ENCODE measurements around the gene C5orf22.
"Not testable (repeated sequence)": the region's sequence is repeated elsewhere in the genome, so short reads cannot be mapped to it uniquely, and the experiment has no call there.

C5orf22 gene

DNA sequence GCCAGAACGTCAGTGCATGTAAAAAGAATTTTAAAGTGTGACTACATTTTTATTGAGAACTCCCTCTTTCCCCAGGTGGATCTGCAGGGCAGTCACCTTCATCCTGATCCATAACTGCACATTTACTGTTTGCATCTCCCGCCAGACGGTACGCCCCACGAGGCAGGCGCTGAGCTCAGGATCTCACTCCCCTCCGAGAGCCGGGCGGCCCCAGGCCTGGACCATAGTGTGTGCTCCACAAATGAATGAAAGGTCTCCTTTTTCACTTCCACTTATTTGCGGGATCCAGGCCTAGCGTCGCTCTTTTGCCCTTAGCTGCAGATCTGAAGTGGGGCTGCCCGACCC is 586 bp upstream of the C5orf22 start:
- Mint-ChIP-seq H3K27ac (peak overlapping the region; percentile 98), H3K4me3 (peak overlapping the region; percentile 94), H3K9me3 (no peaks in the 10 kb centered on the region), H3K36me3 (ENCODE audit: low read depth) (peaks cover 97% of the 10 kb centered on the region), H3K27me3 (no peaks in the 10 kb centered on the region), H3K4me1 (ENCODE audit: low read depth) (peaks cover 52% of the 10 kb centered on the region)
- DNase-seq: no peak

DNA sequence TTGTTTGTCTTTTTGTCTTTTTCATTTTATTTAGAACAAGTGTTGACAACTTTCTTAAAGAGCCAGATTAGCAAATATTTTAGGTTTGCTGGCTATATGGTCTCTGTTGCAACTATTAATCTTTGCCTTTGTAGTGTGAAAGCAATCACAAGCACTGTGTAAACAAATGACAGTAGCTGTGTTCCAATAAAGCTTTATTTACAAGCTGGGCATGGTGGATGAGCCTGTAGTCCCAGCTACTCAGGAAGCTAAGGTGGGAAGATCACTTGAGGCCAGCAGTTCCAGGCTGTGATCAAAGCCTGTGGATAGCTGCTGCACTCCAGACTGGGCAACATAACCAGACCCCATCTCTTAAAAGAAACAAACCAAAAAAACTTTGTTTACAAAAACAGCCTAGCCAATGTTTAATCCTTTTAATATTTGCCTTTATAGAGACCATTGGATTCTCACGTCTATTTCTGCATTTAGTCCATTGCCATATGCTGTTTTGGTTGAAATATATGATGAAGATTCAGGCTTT is 2.5 kb downstream of the C5orf22 start:
- H3K36me3 Mint-ChIP-seq (ENCODE audit: low read depth): peaks cover 92% of the 10 kb centered on the region
- peak overlapping the region; percentile 69 for H3K27ac Mint-ChIP-seq
- H3K4me1 Mint-ChIP-seq (ENCODE audit: low read depth): peaks cover 54% of the 10 kb centered on the region
- no peaks in the 10 kb centered on the region for H3K27me3 Mint-ChIP-seq
- no peak for DNase-seq
- H3K9me3 Mint-ChIP-seq: no peaks in the 10 kb centered on the region
- peak overlapping the region; percentile 94 for H3K4me3 Mint-ChIP-seq

DNA sequence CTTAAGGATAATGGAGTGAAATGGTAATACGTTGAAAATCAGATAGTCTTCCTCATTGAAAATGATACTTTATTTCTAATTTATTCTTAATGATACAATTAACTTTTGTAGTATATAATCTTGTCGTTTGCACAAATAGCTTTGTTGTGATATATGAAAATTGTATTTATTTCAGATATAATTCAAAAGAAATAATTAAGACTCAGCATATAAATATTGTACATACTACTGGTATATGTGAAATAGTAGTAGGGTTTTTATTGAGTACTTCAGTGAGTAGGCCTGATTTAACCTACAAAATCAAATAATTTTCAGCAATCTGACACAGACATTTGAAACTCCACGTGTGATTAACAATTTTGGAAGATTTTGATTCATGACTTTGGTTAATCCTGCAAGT is 4.8 kb downstream of the C5orf22 start:
- Mint-ChIP-seq H3K27ac (no peak overlapping the region), H3K27me3 (no peaks in the 10 kb centered on the region), H3K4me3 (no peak overlapping the region), H3K4me1 (ENCODE audit: low read depth) (peaks cover 41% of the 10 kb centered on the region), H3K9me3 (no peaks in the 10 kb centered on the region), H3K36me3 (ENCODE audit: low read depth) (peaks cover 91% of the 10 kb centered on the region)
- DNase-seq: no peak

DNA sequence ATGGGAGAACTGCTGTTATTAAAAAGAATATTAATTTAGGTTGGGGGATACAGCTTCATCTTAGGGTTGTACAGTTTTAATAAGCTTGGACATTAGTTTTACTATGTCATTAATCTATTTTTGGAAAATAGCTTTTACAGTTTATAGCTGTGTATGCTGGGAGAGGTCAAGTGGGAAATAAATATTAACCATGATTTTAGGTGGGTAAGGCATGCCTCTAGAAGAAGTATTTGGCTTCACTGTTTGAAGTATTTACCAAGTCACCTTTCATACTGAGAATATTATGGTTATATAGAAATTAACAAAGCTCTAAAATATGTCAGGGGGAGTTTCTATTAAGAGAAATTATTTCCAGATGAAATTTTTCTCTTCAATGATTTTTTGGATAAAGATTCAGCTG is 5.2 kb downstream of the C5orf22 start:
- no peak for DNase-seq
- H3K4me1 Mint-ChIP-seq (ENCODE audit: low read depth): peaks cover 41% of the 10 kb centered on the region
- H3K4me3 Mint-ChIP-seq: no peak overlapping the region
- no peaks in the 10 kb centered on the region for H3K27me3 Mint-ChIP-seq
- peaks cover 91% of the 10 kb centered on the region for H3K36me3 Mint-ChIP-seq (ENCODE audit: low read depth)
- no peak overlapping the region for H3K27ac Mint-ChIP-seq
- no peaks in the 10 kb centered on the region for H3K9me3 Mint-ChIP-seq

DNA sequence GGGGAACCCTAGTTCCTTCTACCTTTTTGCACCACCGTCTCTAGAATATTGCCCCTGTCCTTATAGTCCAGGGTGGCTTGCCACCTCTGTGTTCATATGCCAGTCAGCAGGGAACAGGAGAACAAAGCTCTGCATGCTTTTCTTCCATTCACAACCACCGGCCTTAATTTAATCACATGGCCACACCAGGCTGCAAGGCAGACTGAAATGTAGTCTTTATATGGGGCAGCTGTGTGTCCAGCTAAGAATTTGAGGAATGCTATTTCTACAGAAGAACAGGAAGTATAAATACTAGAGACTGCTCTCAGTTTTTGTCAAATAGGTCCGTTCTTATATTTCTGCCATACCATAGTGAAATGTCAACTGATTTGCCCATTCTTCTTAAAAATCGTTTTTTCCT is 5.8 kb downstream of the C5orf22 start:
- Mint-ChIP-seq H3K36me3 (ENCODE audit: low read depth) (peaks cover 91% of the 10 kb centered on the region), H3K27me3 (no peaks in the 10 kb centered on the region), H3K27ac (peak overlapping the region; percentile 45), H3K4me3 (no peak overlapping the region), H3K4me1 (ENCODE audit: low read depth) (peaks cover 41% of the 10 kb centered on the region), H3K9me3 (no peaks in the 10 kb centered on the region)
- DNase-seq: no peak

DNA sequence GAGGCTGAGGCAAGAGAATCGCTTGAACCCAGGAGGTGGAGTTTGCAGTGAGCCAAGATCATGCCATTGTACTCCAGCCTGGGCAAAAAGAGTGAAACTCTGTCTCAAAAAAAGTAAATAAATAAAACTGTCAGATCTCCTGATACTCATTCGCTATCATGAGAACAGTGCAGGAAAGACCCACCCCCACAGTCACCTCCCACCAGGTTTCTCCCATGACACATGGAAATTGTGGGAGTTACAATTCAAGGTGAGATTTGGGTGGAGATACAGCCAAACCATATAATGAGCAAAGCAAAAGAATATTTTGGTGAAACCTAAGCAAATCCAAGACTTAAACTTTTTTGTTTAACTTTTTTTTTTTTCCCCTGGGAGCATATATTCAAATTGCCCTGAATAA is 17.0 kb downstream of the C5orf22 start:
- H3K9me3 Mint-ChIP-seq, H3K4me3 Mint-ChIP-seq, H3K27me3 Mint-ChIP-seq, DNase-seq: not testable (repeated sequence)
- H3K36me3 Mint-ChIP-seq (ENCODE audit: low read depth): peaks cover 91% of the 10 kb centered on the region
- peak overlapping the region; percentile 56 for H3K27ac Mint-ChIP-seq
- peaks cover 15% of the 10 kb centered on the region for H3K4me1 Mint-ChIP-seq (ENCODE audit: low read depth)

DNA sequence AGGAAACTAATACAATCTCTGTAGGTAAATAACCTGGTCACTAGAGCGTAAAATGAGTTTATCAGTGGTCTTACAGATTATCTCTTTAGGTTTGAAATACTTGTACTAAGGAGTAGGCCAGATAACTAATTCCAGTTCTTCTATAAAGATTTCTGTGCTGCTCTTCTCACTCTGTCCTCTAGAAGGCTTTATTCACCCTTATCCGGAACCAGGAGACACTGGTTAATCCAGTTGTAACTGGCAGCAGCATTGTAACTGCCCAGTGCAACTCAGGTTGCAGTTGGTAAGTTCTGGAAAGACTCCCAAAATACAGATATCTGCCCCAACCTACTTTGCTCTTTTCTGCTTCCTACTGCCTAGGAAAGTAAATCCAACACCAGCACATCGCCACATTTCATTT is 19.8 kb downstream of the C5orf22 start:
- Mint-ChIP-seq H3K4me1 (ENCODE audit: low read depth) (peaks cover 25% of the 10 kb centered on the region), H3K9me3 (no peaks in the 10 kb centered on the region), H3K27me3 (no peaks in the 10 kb centered on the region), H3K27ac (peak overlapping the region; percentile 15), H3K36me3 (ENCODE audit: low read depth) (peaks cover 89% of the 10 kb centered on the region), H3K4me3 (no peak overlapping the region)
- DNase-seq: no peak

DNA sequence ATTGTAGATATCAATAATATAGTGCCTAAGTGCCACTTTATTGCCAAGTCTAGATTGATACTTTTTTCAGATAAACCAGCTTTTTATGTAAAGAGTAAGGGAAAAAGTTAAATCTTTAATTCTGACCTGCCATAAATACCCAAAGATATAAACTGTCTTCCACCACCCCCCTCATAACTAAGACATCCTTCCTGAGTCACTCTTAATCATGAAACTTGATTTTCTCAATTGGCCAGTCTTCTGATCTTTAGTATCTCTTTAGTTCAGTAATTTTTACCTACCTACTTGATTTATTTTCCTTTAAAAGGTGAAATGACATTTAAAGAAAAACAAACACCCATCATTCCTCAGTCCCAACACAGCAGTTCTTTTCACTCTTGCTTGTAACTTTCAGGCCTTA is 21.8 kb downstream of the C5orf22 start:
- peaks cover 27% of the 10 kb centered on the region for H3K4me1 Mint-ChIP-seq (ENCODE audit: low read depth)
- no peak for DNase-seq
- H3K27ac Mint-ChIP-seq: peak overlapping the region; percentile 27
- no peak overlapping the region for H3K4me3 Mint-ChIP-seq
- H3K9me3 Mint-ChIP-seq: no peaks in the 10 kb centered on the region
- H3K27me3 Mint-ChIP-seq: no peaks in the 10 kb centered on the region
- H3K36me3 Mint-ChIP-seq (ENCODE audit: low read depth): peaks cover 84% of the 10 kb centered on the region

DNA sequence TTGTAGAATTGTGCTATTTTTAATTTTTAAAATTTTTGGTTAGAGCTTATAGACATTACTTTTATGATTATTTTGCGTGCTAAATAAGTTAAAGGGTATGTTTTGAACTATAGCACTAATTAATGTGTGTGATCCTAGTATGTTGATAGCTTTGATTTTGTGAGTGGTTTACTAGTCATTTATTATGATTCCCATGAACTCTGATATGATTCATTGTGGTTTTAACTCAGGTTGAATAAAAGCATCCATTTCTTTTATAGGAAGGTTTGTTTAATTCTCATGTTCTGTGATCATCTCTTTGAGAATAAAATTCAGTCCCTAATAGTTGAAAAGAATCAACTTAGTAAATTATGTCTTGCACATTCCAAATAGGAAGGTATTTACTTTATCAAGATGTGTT is 22.5 kb downstream of the C5orf22 start:
- no peaks in the 10 kb centered on the region for H3K27me3 Mint-ChIP-seq
- H3K36me3 Mint-ChIP-seq (ENCODE audit: low read depth): peaks cover 78% of the 10 kb centered on the region
- peaks cover 25% of the 10 kb centered on the region for H3K4me1 Mint-ChIP-seq (ENCODE audit: low read depth)
- H3K27ac Mint-ChIP-seq: peak overlapping the region; percentile 72
- H3K4me3 Mint-ChIP-seq: no peak overlapping the region
- no peaks in the 10 kb centered on the region for H3K9me3 Mint-ChIP-seq
- no peak for DNase-seq

DNA sequence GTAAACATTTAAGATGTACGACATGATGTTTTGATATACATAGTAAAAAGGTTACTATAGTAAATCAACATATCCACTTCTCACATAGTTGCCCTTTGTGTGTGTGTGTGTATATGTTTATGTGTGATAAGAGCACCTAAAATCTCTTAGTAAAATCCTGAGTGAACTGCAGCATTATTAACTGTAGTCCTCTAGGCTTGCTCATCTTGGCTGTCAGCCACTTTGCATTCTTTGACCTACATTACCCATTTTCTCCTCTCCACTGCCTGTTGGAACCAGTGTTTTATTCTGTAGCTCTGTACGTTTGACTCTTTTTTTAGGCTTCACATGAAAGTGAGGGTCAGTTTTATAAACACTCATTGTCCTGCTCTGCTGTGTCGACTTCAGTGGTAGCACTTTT is 24.4 kb downstream of the C5orf22 start:
- H3K27me3 Mint-ChIP-seq: no peaks in the 10 kb centered on the region
- H3K4me1 Mint-ChIP-seq (ENCODE audit: low read depth): peaks cover 25% of the 10 kb centered on the region
- H3K4me3 Mint-ChIP-seq: no peak overlapping the region
- H3K9me3 Mint-ChIP-seq: no peaks in the 10 kb centered on the region
- peaks cover 64% of the 10 kb centered on the region for H3K36me3 Mint-ChIP-seq (ENCODE audit: low read depth)
- H3K27ac Mint-ChIP-seq: no peak overlapping the region
- DNase-seq: no peak

DNA sequence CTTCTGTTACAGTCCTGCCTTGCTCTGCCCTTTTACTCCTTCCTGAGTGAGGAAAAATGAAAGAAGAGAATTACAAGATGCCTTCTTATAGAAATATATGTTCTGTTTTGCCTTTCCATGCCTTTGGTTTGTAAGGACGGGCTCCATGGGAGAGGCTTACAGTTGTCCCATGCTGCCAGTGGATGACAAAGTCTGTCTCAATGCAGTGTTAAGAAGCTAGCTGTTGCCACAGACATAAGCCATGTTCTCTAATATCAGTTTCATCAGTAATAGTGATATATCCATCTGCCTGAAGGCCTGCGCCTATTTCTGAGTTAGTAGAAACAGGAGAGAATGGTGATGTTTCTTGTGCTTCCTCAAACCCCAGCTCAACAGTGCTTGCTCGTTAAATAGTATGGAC is 27.8 kb downstream of the C5orf22 start:
- H3K9me3 Mint-ChIP-seq: peaks cover 1% of the 10 kb centered on the region

DNA sequence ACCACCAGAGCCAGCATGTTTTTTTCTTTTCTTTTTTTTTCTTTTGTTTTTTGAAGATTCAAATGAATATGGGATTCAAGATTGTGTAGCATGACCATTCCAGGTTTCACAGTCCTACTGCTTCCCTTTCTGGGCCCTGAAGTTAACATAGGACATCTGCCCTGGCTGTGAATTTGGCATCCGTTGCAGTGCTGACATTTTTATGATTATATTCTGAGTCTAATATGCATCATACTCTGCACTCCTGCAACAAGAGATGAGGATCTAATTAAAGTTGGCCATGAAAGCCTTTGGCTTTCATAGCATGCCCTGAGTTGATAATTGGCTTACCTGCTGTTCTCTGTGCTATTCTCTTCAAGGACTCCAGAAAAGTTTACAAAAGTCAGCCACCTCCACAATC is 29.8 kb downstream of the C5orf22 start:
- H3K27me3 Mint-ChIP-seq: peaks cover 6% of the 10 kb centered on the region
- no peak for DNase-seq
- H3K4me1 Mint-ChIP-seq (ENCODE audit: low read depth): peaks cover 8% of the 10 kb centered on the region
- peaks cover 14% of the 10 kb centered on the region for H3K36me3 Mint-ChIP-seq (ENCODE audit: low read depth)
- no peak overlapping the region for H3K4me3 Mint-ChIP-seq
- H3K27ac Mint-ChIP-seq: no peak overlapping the region
- peaks cover 8% of the 10 kb centered on the region for H3K9me3 Mint-ChIP-seq

More for the DNA sequence above, 27.8 kb downstream of the C5orf22 start:
- Mint-ChIP-seq H3K27me3 (no peaks in the 10 kb centered on the region), H3K4me1 (ENCODE audit: low read depth) (peaks cover 12% of the 10 kb centered on the region), H3K4me3 (no peak overlapping the region), H3K36me3 (ENCODE audit: low read depth) (peaks cover 32% of the 10 kb centered on the region), H3K27ac (no peak overlapping the region)
- DNase-seq: no peak

DNA sequence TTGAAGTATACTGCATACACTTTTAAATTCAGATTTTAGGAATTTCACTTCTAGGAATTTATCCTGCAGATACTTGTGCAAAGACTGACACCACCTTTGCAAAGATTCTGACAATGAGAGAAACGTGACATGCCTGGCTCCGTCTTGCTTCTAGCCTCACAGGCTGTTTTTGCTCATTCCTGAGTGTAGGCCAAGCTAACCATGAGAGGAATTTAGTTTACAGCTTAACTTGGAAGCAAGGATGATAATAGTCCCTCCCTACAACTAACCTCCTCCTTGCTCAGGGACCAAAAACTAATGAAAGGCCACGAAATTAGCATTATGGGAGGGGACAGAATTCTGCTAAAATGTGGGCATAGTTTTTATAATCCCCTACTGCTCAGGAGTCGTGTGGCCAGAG is 31.1 kb downstream of the C5orf22 start:
- Mint-ChIP-seq H3K9me3 (peaks cover 8% of the 10 kb centered on the region), H3K27ac (no peak overlapping the region), H3K27me3 (peaks cover 11% of the 10 kb centered on the region), H3K4me1 (ENCODE audit: low read depth) (peaks cover 2% of the 10 kb centered on the region), H3K36me3 (ENCODE audit: low read depth) (peaks cover under 1% of the 10 kb centered on the region), H3K4me3 (no peak overlapping the region)
- no peak for DNase-seq

DNA sequence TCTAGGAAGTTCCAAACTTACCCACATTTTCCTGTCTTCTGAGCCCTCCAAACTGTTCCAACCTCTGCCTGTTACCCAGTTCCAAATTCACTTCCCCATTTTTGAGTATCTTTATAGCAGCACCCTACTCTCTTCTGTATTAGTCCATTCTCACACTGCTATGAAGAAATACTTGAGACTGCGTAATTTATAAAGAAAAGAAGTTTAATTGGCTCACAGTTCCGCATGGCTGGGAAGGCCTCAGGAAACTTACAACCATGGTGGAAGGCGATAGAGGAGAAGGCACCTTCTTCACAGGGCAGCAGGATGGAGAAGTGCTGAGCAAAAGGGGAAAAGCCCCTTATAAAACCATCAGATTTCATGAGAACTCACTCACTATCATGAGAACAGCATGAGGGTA is 34.3 kb downstream of the C5orf22 start:
- DNase-seq; H3K4me1 Mint-ChIP-seq (ENCODE audit: low read depth); H3K27ac Mint-ChIP-seq; H3K9me3 Mint-ChIP-seq; H3K36me3 Mint-ChIP-seq (ENCODE audit: low read depth); H3K4me3 Mint-ChIP-seq: not testable (repeated sequence)
- H3K27me3 Mint-ChIP-seq: peaks cover 11% of the 10 kb centered on the region

DNA sequence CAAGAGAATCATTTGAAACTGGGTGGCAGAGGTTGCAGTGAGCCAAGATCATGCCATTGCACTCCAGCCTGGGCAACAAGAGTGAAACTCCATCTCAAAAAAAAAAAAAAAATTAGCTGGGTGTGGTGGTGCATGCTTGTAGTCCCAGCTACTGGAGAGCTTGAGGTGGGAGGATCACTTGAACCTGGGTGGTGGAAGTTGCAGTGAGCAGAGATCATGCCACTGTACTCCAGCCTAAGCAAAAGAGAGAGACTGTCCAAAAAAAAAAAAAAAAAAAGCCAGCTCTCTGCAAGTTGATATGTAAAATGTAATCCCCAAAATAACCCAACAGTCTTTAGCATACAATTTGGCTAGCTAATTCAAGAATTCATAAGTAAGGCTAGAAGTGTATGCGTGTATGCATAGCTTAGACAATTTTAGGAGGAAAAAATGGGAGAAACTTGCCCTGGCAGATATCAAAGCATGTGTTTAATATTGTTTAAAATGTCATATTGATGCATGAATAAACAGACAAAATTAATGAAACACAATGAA is 36.3 kb downstream of the C5orf22 start:
- H3K27me3 Mint-ChIP-seq: peaks cover 14% of the 10 kb centered on the region
- peaks cover 8% of the 10 kb centered on the region for H3K9me3 Mint-ChIP-seq
- H3K27ac Mint-ChIP-seq: no peak overlapping the region
- H3K36me3 Mint-ChIP-seq (ENCODE audit: low read depth): no peaks in the 10 kb centered on the region
- H3K4me3 Mint-ChIP-seq: no peak overlapping the region
- H3K4me1 Mint-ChIP-seq (ENCODE audit: low read depth): no peaks in the 10 kb centered on the region
- no peak for DNase-seq

DNA sequence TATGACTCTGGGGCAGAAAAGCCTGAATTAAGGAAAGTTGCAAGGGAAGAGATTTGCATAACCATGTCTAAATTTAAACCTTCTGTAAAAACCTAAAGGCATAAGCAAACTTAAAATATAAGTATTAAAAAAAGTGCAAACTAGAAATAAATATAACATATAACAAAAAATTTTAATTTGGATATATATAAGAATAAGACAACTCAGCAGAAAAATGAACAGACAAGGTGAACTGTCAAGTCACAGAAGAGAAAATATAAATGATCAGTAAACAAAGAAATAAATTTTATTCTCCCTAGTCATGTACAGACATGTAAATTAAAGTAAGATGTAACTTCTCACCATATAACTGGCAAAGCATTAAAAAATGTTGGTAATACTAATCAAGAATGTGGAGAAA is 37.0 kb downstream of the C5orf22 start:
- H3K9me3 Mint-ChIP-seq: peaks cover 8% of the 10 kb centered on the region
- no peaks in the 10 kb centered on the region for H3K4me1 Mint-ChIP-seq (ENCODE audit: low read depth)
- DNase-seq: no peak
- no peak overlapping the region for H3K4me3 Mint-ChIP-seq
- no peaks in the 10 kb centered on the region for H3K36me3 Mint-ChIP-seq (ENCODE audit: low read depth)
- no peak overlapping the region for H3K27ac Mint-ChIP-seq
- peaks cover 14% of the 10 kb centered on the region for H3K27me3 Mint-ChIP-seq
